ENCODE data around the gene DNAH6. TPM values are rescaled to one million over a fixed set of nuclear protein-coding genes. Genes with fewer than 3 reads are reported as not detected.

The DNAH6 gene
- total RNA-seq, 1 experiment from 2014 or later: 0.26 TPM

- Mint-ChIP-seq H3K4me1 (peaks cover 3 to 4% of the 10 kb centered on the region in 2 experiments; a peak in 1 of 4 replicates), H3K27ac (no peak overlapping the region), H3K27me3 (ENCODE audit: low read depth) (peaks cover 18% of the 10 kb centered on the region), H3K9me3 (peaks cover 0 to 11% of the 10 kb centered on the region in 2 experiments; a peak in 3 of 5 replicates), H3K4me3 (no peak overlapping the region), H3K36me3 (ENCODE audit: insufficient read depth in 1 of 3, low read depth in 3 of 3) (peaks cover 0 to 2% (median 0%) of the 10 kb centered on the region in 3 experiments; a peak in 2 of 7 replicates)
- Histone ChIP-seq H3K4me1 (ENCODE audit: insufficient read depth, low read length) (no peaks in the 10 kb centered on the region), H2BK12ac (ENCODE audit: insufficient read length, low read depth, low read length) (no peak overlapping the region), H4K20me1 (ENCODE audit: control insufficient read depth, insufficient read depth, insufficient read length) (no peaks in the 10 kb centered on the region), H3K27ac (ENCODE audit: insufficient read length, low read depth, low read length) (no peak overlapping the region), H3K9ac (ENCODE audit: extremely low read depth, insufficient read length, low read length) (no peak overlapping the region), H2BK20ac (ENCODE audit: low read depth, low read length, poor library complexity, severe bottlenecking) (no peak overlapping the region), H3T11ph (ENCODE audit: low read length) (no peak overlapping the region), H3K27me3 (ENCODE audit: insufficient read depth, low read length) (no peaks in the 10 kb centered on the region), H3K4ac (ENCODE audit: low read depth, low read length) (no peak overlapping the region), H2BK120ac (ENCODE audit: low read depth, low read length, poor library complexity, severe bottlenecking) (no peak overlapping the region), H2AFZ (ENCODE audit: low read length) (no peak overlapping the region), H2BK15ac (ENCODE audit: low read depth, low read length) (no peak overlapping the region), H3K18ac (ENCODE audit: insufficient read length, low read depth, low read length) (no peak overlapping the region), H3K23ac (ENCODE audit: insufficient read length, low read depth, low read length) (no peak overlapping the region), H3K56ac (ENCODE audit: insufficient read length, low read depth, low read length) (no peak overlapping the region), H3K4me2 (ENCODE audit: insufficient read depth, insufficient read length, low read length) (no peak overlapping the region), H3K79me1 (ENCODE audit: insufficient read depth, low read depth, low read length, poor library complexity, severe bottlenecking) (no peaks in the 10 kb centered on the region), H3K9me3 (ENCODE audit: control insufficient read depth, low read depth, low read length) (no peaks in the 10 kb centered on the region), H4K8ac (replicated peaks; ENCODE audit: insufficient read length, low read depth, low read length) (no peak overlapping the region), H2BK5ac (ENCODE audit: insufficient read length, low read length) (no peak overlapping the region), H3K79me2 (ENCODE audit: insufficient read depth, low read length) (no peaks in the 10 kb centered on the region), H4K91ac (ENCODE audit: insufficient read length, low read depth, low read length) (no peak overlapping the region), H3K14ac (ENCODE audit: insufficient read depth, low read length) (no peak overlapping the region), H4K5ac (ENCODE audit: insufficient read length, low read depth, low read length) (no peak overlapping the region), H2AK5ac (ENCODE audit: insufficient read length, low read length) (no peak overlapping the region), H3K23me2 (ENCODE audit: insufficient read length, low read depth, low read length, poor library complexity, severe bottlenecking) (no peaks in the 10 kb centered on the region)
- no peak for TF ChIP-seq CTCF (conservative IDR thresholded peaks at IDR 0.05)
- no peak for DNase-seq
Measured at GRCh38 chr2:84646514-84646913, 130.2 kb downstream of the DNAH6 start.
